HCT116 (cell line): ENCODE measurements around the gene AUTS2. TPM values are rescaled to one million over a fixed set of nuclear protein-coding genes. Genes with fewer than 3 reads are reported as not detected.

ENCODE experiments used
- ATAC-seq: fragments of 200-7000 bp; cut with Tn5 transposase; 2 replicates; pipeline ENCODE4 v1.9.1; 2020; ENCODE audit warnings: mild to moderate bottlenecking, moderate library complexity
- BruUV-seq: library from RNA; stranded (reverse); fragments of 400-500 nt; replicated peaks from 2 replicates; lab custom pipeline; 2021; lab: Mats Ljungman, UMichigan
- CTCF ChIA-PET: fragments of 300-600 bp; sonication (Branson Sonifier 250); formaldehyde crosslinking; loops from one replicate; lab custom pipeline; 2021; ENCODE audit warnings: antibody characterized with exemption; lab: Charles Lee
- POLR2A ChIA-PET: fragments of 300-600, 350-600 bp; sonication (Branson Sonifier 250); formaldehyde crosslinking; loops from one replicate; lab custom pipeline; 2021; ENCODE audit warnings: antibody characterized with exemption; lab: Charles Lee
- RAD21 ChIA-PET, 2 experiments: fragments of 300-600 bp; sonication (Branson Sonifier 250); formaldehyde crosslinking; loops; one replicate each; lab custom pipeline; 2023; ENCODE audit warnings: low total read pairs in 2 of 2; ENCODE audit not compliant: uncharacterized antibody in 2 of 2, unreplicated experiment in 2 of 2, low non-redundant PET in 1 of 2; lab: Charles Lee
- DNase-seq: peaks from one replicate; pipeline ENCODE4 v3.0.0-alpha.2; 2010; ENCODE audit warnings: low read depth, low spot score
- H2AFZ ChIP-seq: fragments of 200-600 bp; shearing (Covaris generic), sonication (generic); 2 replicates; pipeline ENCODE4 v1.6.1; 2017; ENCODE audit warnings: low read depth, mixed run types, mixed read lengths, antibody characterized with exemption, low read length; ENCODE audit not compliant: poor library complexity, severe bottlenecking
- H3K27ac ChIP-seq: 2 replicates; pipeline ENCODE4 v1.5.1; 2012; ENCODE audit warnings: low read depth, low read length
- H3K27me3 ChIP-seq: fragments of 200-600 bp; sonication (generic); 2 replicates; pipeline ENCODE4 v1.6.1; 2016; ENCODE audit warnings: mixed run types, low read length, mixed read lengths; ENCODE audit not compliant: insufficient read depth
- H3K36me3 ChIP-seq, 2 experiments: fragments of 200-500 bp in 1 of 2; fragments of 200-600 bp in 1 of 2; sonication (Bioruptor generic) in 1 of 2; sonication (generic) in 1 of 2; 2 replicates each; pipeline versions ENCODE4 v1.5.1 to v1.6.1; 2014 to 2016; ENCODE audit warnings: low read length in 2 of 2, inconsistent platforms in 1 of 2, mixed read lengths in 1 of 2, mixed run types in 1 of 2; ENCODE audit not compliant: insufficient read depth in 2 of 2, control insufficient read depth in 1 of 2
- H3K4me1 ChIP-seq, 2 experiments: fragments of 200-600 bp in 1 of 2; sonication (generic) in 1 of 2; 2 replicates each; pipeline versions ENCODE4 v1.5.1 to v1.6.1; 2012 to 2017; ENCODE audit warnings: low read length in 2 of 2, inconsistent platforms in 1 of 2, mild to moderate bottlenecking in 1 of 2, mixed read lengths in 1 of 2, mixed run types in 1 of 2, moderate library complexity in 1 of 2; ENCODE audit not compliant: insufficient read depth in 2 of 2, control insufficient read depth in 1 of 2
- H3K4me2 ChIP-seq: fragments of 200-600 bp; sonication (generic); 2 replicates; pipeline ENCODE4 v1.6.1; 2017; ENCODE audit warnings: mixed run types, low read length, mixed read lengths
- H3K4me3 ChIP-seq, 2 experiments: fragments of 200-600 bp in 1 of 2; sonication (generic) in 1 of 2; replicated peaks in 1 of 2; 2 replicates each; pipeline ENCODE4 v1.5.1; 2011 to 2016; ENCODE audit warnings: low read length in 2 of 2, control low read depth in 1 of 2, low read depth in 1 of 2, mild to moderate bottlenecking in 1 of 2, mixed read lengths in 1 of 2, mixed run types in 1 of 2
- H3K79me2 ChIP-seq: fragments of 200-600 bp; sonication (generic); 2 replicates; pipeline ENCODE4 v1.6.1; 2017; ENCODE audit warnings: mild to moderate bottlenecking, mixed run types, low read length, moderate library complexity, mixed read lengths; ENCODE audit not compliant: insufficient read depth
- H3K9ac ChIP-seq: fragments of 200-600 bp; sonication (generic); 2 replicates; pipeline ENCODE4 v1.6.1; 2016; ENCODE audit warnings: low read length, mixed read lengths
- H3K9me2 ChIP-seq: fragments of 200-600 bp; sonication (generic), shearing (Covaris generic); 2 replicates; pipeline ENCODE4 v1.6.1; 2017; ENCODE audit warnings: mixed run types, mild to moderate bottlenecking, moderate library complexity; ENCODE audit not compliant: insufficient read depth
- H3K9me3 ChIP-seq, 2 experiments: fragments of 200-500 bp in 1 of 2; fragments of 200-600 bp in 1 of 2; sonication (Bioruptor generic) in 1 of 2; sonication (generic) in 1 of 2; 2 replicates each; pipeline ENCODE4 v1.6.1; 2014 to 2017; ENCODE audit warnings: low read length in 2 of 2, mixed read lengths in 2 of 2, inconsistent platforms in 1 of 2, low read depth in 1 of 2, mild to moderate bottlenecking in 1 of 2, mixed run types in 1 of 2, moderate library complexity in 1 of 2; ENCODE audit not compliant: control insufficient read depth in 1 of 2, insufficient read depth in 1 of 2
- H4K20me1 ChIP-seq: fragments of 200-600 bp; sonication (generic), shearing (Covaris generic); 2 replicates; pipeline ENCODE4 v1.6.1; 2017; ENCODE audit warnings: mixed run types, mild to moderate bottlenecking, moderate library complexity; ENCODE audit not compliant: insufficient read depth
- ATF3 ChIP-seq: IDR thresholded peaks from 2 replicates; pipeline ENCODE4 v1.6.1; 2012
- CBX3 ChIP-seq: IDR thresholded peaks from 2 replicates; pipeline ENCODE4 v1.6.1; 2012; ENCODE audit warnings: low read depth
- CEBPB ChIP-seq: IDR thresholded peaks from 2 replicates; pipeline ENCODE4 v1.6.1; 2012; ENCODE audit warnings: low read depth
- CTCF ChIP-seq, 3 experiments: fragments of 200-600 bp in 1 of 3; sonication (generic) in 1 of 3; IDR thresholded peaks in 2 of 3; conservative IDR thresholded peaks in 1 of 3; 2 replicates each; pipeline ENCODE4 v1.5.1; 2012 to 2017; ENCODE audit warnings: low read depth in 2 of 3, low read length in 2 of 3, antibody characterized with exemption in 1 of 3, borderline replicate concordance in 1 of 3, control low read depth in 1 of 3, mild to moderate bottlenecking in 1 of 3, mixed read lengths in 1 of 3, mixed run types in 1 of 3, moderate library complexity in 1 of 3; ENCODE audit not compliant: insufficient read depth in 1 of 3
- ELF1 ChIP-seq: IDR thresholded peaks from 2 replicates; pipeline ENCODE4 v1.6.1; 2012; ENCODE audit warnings: low read depth, borderline replicate concordance
- JUND ChIP-seq: IDR thresholded peaks from 2 replicates; pipeline ENCODE4 v1.6.1; 2012
- POLR2A ChIP-seq: IDR thresholded peaks from 2 replicates; pipeline ENCODE4 v1.7.0; 2011; ENCODE audit warnings: borderline replicate concordance; ENCODE audit not compliant: insufficient read depth, insufficient read length; ENCODE audit errors: extremely low read depth
- SIN3A ChIP-seq: IDR thresholded peaks from 2 replicates; pipeline ENCODE4 v1.6.1; 2012; ENCODE audit warnings: low read depth
- SP1 ChIP-seq: IDR thresholded peaks from 2 replicates; pipeline ENCODE4 v1.6.1; 2012; ENCODE audit warnings: low read depth
- YY1 ChIP-seq: IDR thresholded peaks from 2 replicates; pipeline ENCODE4 v1.6.1; 2011; ENCODE audit warnings: low read length, low read depth, moderate library complexity, mild to moderate bottlenecking; ENCODE audit not compliant: insufficient replicate concordance; ENCODE audit errors: extremely low read depth
- ZNF274 ChIP-seq: fragments of 200-500 bp; sonication (Bioruptor generic); IDR thresholded peaks from 2 replicates; pipeline ENCODE4 v1.6.1; 2014; ENCODE audit warnings: mild to moderate bottlenecking, low read depth, low read length, inconsistent platforms
- intact Hi-C: fragments of 100-400 bp; cut with micrococcal nuclease; formaldehyde crosslinking; loops from 2 replicates; pipeline ENCODE4 v1.10.0; 2022
- total RNA-seq: library from RNA; stranded (reverse); gene quantifications from one replicate; pipeline ENCODE4 v1.2.1, GENCODE V29; 2021; ENCODE audit not compliant: unreplicated experiment
- TF ChIP-seq, protein P1 (sequence below): IDR thresholded peaks from 2 replicates; pipeline ENCODE4 v1.6.1; 2012; ENCODE audit warnings: low read depth

Gene AUTS2
- total RNA-seq, 1 experiment from 2014 or later, result 0.93 TPM

DNA sequence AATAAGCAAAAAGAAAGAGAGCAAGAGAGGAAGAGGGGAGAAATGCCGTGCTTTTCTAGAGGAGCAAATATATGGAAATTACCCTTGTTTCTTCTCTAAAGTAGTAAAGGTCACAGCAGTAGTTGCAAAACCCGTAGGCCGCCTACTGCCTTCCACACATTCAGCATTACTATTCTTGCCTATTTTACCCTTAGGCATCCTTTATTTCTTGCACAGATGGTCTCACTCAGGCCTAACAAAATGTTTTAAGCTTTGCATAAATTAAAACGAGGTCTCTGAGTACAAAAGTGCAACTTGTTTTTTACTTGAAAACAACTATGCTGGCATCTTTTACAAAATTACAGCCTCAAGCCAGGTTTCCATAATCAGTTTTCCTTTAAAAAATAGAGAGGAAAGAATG is 644.6 kb downstream of the AUTS2 start:
- RAD21 ChIA-PET, result no interaction called here
- ATAC-seq, result no peak
- intact Hi-C loops, result no loop called here
- no peaks in the 10 kb centered on the region for H3K27me3 ChIP-seq
- no peak overlapping the region for H3K4me2 ChIP-seq
- H3K27ac ChIP-seq, result no peak overlapping the region
- no peaks in the 10 kb centered on the region for H3K4me1 ChIP-seq
- H3K9me2 ChIP-seq, result no peaks in the 10 kb centered on the region
- DNase-seq, result no peak
- H3K79me2 ChIP-seq, result no peaks in the 10 kb centered on the region
- no peak for TF ChIP-seq ZNF274
- TF ChIP-seq YY1, result no peak
- TF ChIP-seq CBX3, result no peak
- POLR2A ChIA-PET, result no interaction called here
- H3K9me3 ChIP-seq, result peaks cover 16 to 17% of the 10 kb centered on the region in 2 experiments; a peak in 3 of 4 replicates
- no peak overlapping the region for H3K9ac ChIP-seq
- CTCF ChIA-PET, result no interaction called here
- no TSS peak for BruUV-seq
- H3K36me3 ChIP-seq, result no peaks in the 10 kb centered on the region
- no peak overlapping the region for H2AFZ ChIP-seq
- no peak overlapping the region for H3K4me3 ChIP-seq
- H4K20me1 ChIP-seq, result no peaks in the 10 kb centered on the region

GRCh38 chr7:70243443-70243842 is 645.2 kb downstream of the AUTS2 start:
- H3K79me2 ChIP-seq, result no peaks in the 10 kb centered on the region
- H3K9me2 ChIP-seq, result no peaks in the 10 kb centered on the region
- TF ChIP-seq CEBPB (no peak), ELF1 (no peak), ATF3 (no peak), CTCF (IDR thresholded peaks at IDR 0.05 in 2 of 3, conservative IDR thresholded peaks at IDR 0.05 in 1 of 3; ENCODE audit: borderline replicate concordance in 1 of 3, insufficient read depth in 1 of 3, low read depth in 2 of 3, low read length in 2 of 3) (no peak), JUND (no peak), ZNF274 (no peak), SP1 (no peak), SIN3A (no peak), POLR2A (no peak)
- TF ChIP-seq, protein P1, sequence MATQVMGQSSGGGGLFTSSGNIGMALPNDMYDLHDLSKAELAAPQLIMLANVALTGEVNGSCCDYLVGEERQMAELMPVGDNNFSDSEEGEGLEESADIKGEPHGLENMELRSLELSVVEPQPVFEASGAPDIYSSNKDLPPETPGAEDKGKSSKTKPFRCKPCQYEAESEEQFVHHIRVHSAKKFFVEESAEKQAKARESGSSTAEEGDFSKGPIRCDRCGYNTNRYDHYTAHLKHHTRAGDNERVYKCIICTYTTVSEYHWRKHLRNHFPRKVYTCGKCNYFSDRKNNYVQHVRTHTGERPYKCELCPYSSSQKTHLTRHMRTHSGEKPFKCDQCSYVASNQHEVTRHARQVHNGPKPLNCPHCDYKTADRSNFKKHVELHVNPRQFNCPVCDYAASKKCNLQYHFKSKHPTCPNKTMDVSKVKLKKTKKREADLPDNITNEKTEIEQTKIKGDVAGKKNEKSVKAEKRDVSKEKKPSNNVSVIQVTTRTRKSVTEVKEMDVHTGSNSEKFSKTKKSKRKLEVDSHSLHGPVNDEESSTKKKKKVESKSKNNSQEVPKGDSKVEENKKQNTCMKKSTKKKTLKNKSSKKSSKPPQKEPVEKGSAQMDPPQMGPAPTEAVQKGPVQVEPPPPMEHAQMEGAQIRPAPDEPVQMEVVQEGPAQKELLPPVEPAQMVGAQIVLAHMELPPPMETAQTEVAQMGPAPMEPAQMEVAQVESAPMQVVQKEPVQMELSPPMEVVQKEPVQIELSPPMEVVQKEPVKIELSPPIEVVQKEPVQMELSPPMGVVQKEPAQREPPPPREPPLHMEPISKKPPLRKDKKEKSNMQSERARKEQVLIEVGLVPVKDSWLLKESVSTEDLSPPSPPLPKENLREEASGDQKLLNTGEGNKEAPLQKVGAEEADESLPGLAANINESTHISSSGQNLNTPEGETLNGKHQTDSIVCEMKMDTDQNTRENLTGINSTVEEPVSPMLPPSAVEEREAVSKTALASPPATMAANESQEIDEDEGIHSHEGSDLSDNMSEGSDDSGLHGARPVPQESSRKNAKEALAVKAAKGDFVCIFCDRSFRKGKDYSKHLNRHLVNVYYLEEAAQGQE, result no peak
- CTCF ChIA-PET, result no interaction called here
- no peaks in the 10 kb centered on the region for H4K20me1 ChIP-seq
- no peak overlapping the region for H3K4me2 ChIP-seq
- H3K36me3 ChIP-seq, result no peaks in the 10 kb centered on the region
- BruUV-seq, result no TSS peak
- no peak overlapping the region for H2AFZ ChIP-seq
- POLR2A ChIA-PET, result no interaction called here
- peaks cover 16 to 17% of the 10 kb centered on the region in 2 experiments; a peak in 3 of 4 replicates for H3K9me3 ChIP-seq
- RAD21 ChIA-PET, result no interaction called here
- intact Hi-C loops, result no loop called here
- H3K9ac ChIP-seq, result no peak overlapping the region
- H3K4me1 ChIP-seq, result no peaks in the 10 kb centered on the region
- H3K27ac ChIP-seq, result no peak overlapping the region
- H3K4me3 ChIP-seq, result no peak overlapping the region
- H3K27me3 ChIP-seq, result no peaks in the 10 kb centered on the region
- no peak for DNase-seq
- no peak for ATAC-seq
